Fibroblast of skin of abdomen (primary cell): ENCODE results near the gene NETO2. TPM values are rescaled to one million over a fixed set of nuclear protein-coding genes. Genes with fewer than 3 reads are reported as not detected.
"Not testable (repeated sequence)": the region's sequence is repeated elsewhere in the genome, so short reads cannot be mapped to it uniquely, and the experiment has no call there.

Experiments used
- DNase-seq: peaks from one replicate; pipeline ENCODE4 v3.0.0-alpha.2; 2013
- polyA plus RNA-seq, 2 experiments: library from polyadenylated mRNA; unstranded; fragments of 120-200 nt; gene quantifications; one replicate each; pipeline ENCODE4 v1.2.1, GENCODE V29; 2013; ENCODE audit not compliant: insufficient read length in 2 of 2

The NETO2 gene, protein sequence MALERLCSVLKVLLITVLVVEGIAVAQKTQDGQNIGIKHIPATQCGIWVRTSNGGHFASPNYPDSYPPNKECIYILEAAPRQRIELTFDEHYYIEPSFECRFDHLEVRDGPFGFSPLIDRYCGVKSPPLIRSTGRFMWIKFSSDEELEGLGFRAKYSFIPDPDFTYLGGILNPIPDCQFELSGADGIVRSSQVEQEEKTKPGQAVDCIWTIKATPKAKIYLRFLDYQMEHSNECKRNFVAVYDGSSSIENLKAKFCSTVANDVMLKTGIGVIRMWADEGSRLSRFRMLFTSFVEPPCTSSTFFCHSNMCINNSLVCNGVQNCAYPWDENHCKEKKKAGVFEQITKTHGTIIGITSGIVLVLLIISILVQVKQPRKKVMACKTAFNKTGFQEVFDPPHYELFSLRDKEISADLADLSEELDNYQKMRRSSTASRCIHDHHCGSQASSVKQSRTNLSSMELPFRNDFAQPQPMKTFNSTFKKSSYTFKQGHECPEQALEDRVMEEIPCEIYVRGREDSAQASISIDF
- 51.5 TPM for polyA plus RNA-seq (2013, experiment 1 of 2; ENCODE audit: insufficient read length)
- 52.1 TPM for polyA plus RNA-seq (2013, experiment 2 of 2; ENCODE audit: insufficient read length)

GRCh38 chr16:47143677-47144558, at the start of gene NETO2:
Gene NETO2 (minus strand): TSS chr16:47143945. CDS start chr16:47143612, 333 bp downstream.
- DNase-seq, result peak; percentile 67

DNA sequence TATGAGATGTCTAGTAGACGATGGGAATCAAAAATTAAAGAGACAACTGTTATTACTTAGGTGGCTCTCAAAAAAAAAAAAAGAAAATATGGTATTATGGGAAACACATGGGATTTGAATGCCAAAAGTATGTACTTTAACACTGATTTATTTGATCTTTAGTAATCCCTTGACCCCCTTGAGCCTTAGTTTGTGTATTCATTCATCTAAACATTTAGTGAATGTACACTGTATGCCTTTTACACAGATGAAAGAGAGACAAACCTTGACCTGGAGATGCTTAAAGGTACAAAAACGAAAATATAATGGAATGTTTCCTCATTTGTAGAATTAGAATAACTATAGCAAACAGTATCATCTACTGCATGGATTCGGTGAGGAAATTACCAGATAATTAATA, 38.6 kb upstream of the NETO2 start:
- no peak for DNase-seq

DNA sequence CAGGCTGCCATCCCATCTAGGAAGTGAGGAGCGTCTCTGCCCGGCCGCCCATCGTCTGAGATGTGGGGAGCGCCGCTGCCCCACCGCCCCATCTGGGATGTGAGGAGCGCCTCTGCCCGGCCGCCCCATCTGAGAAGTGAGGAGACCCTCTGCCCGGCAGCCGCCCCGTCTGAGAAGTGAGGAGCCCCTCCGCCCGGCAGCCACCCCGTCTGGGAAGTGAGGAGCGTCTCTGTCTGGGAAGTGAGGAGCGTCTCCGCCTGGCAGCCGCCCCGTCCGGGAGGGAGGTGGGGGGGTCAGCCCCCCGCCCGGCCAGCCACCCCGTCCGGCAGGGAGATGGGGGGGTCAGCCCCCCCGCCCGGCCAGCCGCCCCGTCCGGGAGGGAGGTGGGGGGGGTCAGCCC, 37.3 kb upstream of the NETO2 start:
- not testable (repeated sequence) for DNase-seq

DNA sequence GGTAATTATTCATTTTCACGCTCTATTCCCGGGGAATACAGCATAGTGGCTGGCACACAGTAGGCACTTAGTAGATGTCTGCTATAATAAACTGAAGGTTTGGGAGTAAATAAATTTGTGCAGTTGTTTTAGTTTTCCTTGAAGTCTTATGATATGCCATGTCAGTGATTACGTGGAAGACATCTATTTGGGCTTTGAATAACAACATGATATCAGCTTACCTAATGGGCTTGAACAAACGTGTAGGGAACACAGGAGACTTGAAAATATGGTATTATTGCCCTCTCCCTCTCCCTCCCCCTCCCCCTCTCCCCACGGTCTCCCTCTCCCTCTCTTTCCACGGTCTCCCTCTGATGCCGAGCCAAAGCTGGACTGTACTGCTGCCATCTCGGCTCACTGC, 36.3 kb upstream of the NETO2 start:
- no peak for DNase-seq

DNA sequence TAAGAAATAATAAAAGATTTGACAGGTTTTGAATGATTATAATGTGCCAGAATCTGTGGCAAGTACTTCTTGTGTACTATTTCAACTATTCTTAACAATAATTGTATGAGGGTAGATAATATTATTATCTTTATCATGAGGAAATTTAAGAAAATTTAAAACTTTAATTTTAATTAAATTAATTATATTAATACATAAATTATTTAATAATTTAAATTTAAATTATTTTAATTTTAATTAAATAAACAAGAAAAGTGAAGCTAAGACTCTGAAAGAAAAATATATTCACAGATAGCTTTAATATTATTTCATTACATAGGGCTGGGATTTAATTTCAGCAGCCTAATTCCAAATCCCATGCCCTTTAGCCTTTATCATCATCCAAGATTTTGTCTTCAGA, 31.4 kb upstream of the NETO2 start:
- DNase-seq, result no peak

GRCh38 chr16:47162670-47163420, 19.1 kb upstream of the NETO2 start:
- no peak for DNase-seq

DNA sequence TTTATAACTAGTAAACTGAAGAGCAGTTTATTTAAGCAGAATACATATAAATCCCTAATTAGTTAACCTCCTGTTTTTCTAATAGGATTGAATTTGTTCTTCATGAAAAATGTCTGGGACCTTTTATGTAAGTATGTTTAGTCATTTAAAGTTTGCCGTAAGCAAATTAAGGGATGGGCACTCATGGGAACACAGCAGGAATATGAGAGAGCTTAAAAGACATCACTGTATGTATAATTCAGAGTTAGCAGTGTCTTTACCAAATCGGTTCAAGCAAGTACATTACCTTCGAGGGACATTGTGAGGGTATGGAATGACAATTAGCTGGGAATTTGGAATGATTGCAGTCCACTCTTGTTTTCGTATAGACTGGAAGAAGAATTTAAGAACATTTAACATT, 17.7 kb upstream of the NETO2 start:
- no peak for DNase-seq

DNA sequence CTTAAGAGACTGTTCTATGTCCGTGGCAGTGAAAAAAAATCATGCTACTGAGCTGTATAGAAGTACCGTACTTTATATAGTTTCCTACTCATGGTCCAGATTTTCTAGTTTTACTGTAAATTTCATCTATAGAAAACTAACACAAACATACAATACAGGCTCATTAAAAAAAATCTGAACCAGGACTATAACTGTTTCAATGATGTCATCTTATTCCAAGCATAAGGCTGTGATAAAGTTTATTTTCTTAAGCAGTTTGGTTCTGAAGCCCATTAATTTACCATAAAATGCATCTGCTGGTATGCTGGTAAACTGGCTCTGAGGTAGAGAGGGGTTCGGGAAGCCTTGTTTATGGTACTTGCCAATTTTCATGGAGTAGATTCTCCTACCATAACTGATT, 16.7 kb upstream of the NETO2 start:
- no peak for DNase-seq

GRCh38 chr16:47158992-47159391, 15.2 kb upstream of the NETO2 start:
- no peak for DNase-seq

DNA sequence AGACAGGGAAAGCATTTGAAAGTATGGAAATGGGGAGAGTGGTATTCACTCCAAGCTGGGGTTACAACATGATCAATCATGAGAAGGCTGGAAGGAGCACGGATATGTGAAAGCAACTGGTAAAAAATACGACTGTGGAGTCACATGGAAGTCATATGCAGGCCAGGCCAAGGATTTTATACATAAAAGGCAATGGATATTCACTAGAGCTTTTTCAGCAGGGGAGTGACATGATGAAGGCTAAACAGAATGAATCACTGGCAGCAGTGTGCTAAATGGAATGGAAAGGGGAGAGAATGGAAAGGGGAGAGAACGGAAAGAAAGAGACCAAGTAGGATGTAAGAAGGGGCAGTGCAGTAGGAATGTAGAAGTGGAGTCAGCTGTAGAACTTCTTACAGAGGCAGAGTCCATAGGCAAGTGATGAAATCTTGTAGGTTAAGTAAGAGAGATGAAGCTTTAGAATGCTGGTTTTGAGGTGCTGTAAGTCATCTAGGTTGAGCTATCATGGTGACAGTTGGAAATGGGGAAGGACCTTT, 13.0 kb upstream of the NETO2 start:
- peak; percentile 29 for DNase-seq

DNA sequence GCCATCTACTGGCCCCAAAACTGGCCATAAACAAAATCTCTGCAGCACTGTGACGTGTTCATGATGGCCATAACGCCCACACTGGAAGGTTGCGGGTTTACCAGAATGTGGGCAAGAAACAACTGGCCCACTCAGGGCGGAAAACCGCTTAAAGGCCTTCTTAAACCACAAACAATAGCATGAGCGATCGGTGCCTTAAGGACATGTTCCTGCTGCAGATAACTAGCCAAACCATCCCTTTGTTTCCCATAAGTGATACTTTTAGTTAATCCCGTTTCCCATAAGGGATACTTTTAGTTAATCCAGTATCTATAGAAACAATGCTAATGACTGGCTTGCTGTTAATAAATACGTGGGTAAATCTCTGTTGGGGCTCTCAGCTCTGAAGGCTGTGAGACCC, 8.8 kb upstream of the NETO2 start:
- DNase-seq, result not testable (repeated sequence)

GRCh38 chr16:47150067-47150466, 6.3 kb upstream of the NETO2 start:
- DNase-seq, result no peak

DNA sequence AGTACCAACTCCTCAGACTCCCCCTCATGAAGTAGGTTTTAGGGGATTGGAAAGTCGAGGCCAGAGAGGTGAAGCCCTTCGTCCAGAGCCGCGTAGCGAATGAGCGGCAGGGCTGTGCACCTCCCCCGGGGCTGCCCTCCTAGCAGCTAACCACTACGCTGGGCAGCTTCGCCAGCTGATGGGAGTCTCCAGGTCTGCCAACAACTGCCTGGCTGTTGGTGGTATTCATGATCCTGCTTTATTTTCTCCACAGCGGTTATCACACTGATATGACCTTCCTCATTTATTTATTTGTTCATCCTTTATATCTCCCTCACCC, 773 bp upstream of the NETO2 start:
- no peak for DNase-seq

GRCh38 chr16:47142821-47143676, 696 bp downstream of the NETO2 start:
- DNase-seq, result peak; percentile 77

DNA sequence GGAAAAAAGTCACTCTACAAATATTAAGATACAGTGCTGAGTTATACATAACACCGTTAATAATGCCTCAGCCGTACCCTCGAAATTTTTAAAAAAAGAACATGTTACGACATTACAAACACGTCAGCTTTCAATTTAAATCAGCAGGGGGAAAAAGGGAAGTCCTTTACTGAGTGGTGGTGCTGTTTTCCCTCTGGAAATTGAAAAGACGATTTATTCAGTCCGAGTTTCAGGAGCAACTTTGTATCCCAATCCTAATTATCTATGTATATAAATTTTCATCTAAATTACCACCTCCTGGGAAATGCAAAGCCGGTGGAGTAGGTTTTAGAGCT, 1.3 kb downstream of the NETO2 start:
- DNase-seq, result peak; percentile 16

- DNase-seq, result peak; percentile 79
These were observed 1.8 kb downstream of the NETO2 start for GRCh38 chr16:47141773-47142485.

DNA sequence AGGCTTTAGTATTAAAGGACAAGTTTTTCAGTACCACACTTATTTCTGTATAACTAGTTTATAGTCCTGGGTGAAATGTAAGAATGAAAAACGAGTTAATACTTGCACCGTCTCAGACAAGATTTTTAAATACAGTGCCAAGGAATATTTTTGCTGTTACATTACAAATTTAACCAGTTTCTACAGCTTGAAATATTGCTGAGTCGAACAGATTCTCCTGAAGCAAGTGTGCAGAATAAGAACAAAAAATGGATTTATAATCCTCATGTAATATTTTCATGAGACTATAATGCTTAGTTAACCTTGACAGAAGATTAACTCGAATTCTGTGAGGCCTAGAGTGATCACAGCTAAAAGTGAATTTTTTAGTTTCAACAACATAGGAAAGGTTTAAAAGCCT, 3.1 kb downstream of the NETO2 start:
- DNase-seq, result no peak

DNA sequence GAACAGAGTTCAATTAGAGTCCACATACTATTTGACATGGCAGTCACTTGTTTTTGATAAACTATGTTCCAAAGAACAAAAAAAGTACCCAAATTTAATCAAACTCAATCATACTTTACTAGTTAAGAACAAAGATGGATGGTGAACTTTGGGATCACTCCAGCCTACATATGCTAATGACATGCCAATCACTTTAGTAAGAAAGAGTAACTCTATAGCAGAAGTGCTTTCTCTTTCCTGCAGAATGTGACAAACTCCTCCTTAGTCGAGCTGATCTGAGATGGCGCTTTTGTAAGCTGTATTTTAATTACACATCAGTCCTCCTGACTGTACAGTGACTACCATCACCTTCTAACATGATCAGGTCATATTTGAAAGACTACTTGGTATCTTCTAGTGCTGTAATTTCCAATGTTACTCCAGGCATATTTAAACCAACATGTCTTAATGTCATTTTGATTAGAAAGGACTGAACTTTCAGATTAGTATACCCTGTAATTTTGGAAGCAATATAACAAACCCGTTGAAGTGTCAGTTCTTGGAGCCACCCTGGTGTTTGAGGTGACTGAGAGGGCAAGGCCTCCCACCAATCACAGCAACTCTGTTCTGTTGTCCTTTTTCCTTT, 4.1 kb downstream of the NETO2 start:
- peak; percentile 23 for DNase-seq

DNA sequence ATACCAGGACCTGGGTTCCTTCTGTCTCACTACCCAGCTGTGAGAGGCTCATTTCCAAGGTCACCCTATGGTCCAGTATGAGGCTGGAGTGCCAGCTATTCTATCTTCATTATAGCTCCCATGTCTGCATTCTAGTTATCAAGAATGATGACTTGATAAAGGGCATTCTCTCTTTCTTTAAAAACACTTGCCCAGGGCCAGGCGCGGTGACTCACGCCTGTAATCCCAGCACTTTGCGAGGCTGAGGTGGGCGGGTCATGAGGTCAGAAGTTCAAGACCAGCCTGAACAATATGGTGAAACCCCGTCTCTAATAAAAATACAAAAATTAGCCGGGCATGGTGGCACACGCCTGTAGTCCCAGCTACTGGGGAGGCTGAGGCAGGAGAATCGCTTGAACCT, 5.8 kb downstream of the NETO2 start:
- not testable (repeated sequence) for DNase-seq

DNA sequence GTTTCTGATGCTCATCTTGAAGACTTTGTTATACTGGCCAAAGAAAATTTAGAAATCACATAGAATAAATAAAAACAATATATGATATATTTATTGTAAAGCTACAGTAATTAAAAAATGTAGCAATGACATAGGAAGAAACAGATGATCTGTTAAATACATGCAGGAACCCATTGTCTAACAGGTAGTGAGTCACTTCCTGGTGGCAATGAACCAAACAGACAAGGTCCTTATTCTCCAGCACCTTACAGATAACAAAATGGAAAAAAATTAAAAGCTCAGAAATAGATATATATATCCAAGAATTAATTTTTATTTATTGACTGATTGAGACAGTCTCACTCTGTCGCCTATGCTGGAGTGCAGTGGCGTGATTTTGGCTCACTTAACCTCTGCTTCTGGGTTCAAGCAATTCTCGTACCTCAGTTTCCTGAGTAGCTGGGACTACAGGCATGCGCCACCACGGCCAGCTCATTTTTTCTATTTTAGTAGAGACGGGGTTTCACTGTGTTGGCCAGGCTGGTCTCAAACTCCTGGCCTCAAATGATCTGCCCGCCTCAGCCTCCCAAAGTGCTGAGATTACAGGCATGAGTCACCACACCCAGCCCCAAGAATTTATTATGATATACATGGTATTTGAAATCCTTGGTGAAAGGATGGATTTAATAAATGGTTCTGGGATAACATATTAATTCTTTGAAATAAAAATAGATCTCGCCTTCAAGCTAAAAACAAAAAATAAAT, 7.5 kb downstream of the NETO2 start:
- DNase-seq, result peak; percentile 34
